GM19025 (cell line): ENCODE results near the gene CDK19.

Source experiments
- ATAC-seq: cut with Tn5 transposase; IDR thresholded peaks from one replicate; pipeline ENCODE4 v1.9.1; 2021; ENCODE audit warnings: mild to moderate bottlenecking, low read depth, moderate library complexity; ENCODE audit not compliant: unreplicated experiment

The CDK19 gene

DNA sequence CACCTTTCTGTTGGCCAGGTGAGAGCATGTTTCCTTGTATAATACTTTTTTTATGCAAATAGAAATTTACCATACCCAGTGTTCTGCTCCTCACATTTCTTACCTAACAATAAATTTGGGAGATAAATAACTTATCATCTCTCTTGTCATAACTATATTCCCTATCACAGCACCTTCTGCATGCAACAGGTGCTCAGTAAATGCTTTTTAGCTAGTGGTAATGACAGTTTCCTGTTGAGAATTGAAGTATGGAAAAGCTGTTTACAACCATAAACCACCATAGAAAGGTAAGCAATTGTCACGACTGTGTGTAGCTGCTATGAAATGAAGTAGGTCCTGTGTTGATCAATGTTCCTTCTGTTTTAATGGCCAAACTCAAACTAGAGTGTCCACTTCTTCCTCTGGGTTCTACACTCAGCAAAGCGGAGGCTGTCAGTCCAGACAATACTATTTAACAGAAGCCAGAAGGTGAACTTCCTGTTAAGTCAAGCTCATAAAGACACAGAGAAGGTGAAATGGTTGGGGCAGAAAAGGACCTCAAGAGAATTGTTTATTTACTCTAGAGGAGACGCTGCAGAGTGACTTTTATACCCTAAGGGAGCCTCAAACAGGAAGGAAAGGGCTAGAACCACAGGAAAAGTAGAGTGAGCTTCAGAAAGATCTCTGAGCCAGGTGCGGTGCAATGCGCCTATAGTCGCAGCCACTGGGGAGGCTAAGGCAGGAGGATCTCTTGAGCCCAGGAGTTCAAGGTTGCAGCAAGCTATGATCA, 254.8 kb downstream of the CDK19 start:
- no peak for ATAC-seq
